K562 (cell line): ENCODE measurements around the gene SH3YL1. TPM values are rescaled to one million over a fixed set of nuclear protein-coding genes. Genes with fewer than 3 reads are reported as not detected.

Source experiments
- CHD7 ChIP-seq: fragments of 200-600 bp; sonication (generic); IDR thresholded peaks from one replicate; pipeline ENCODE4 v1.6.1; 2012; ENCODE audit warnings: mild to moderate bottlenecking, low read depth, low read length, inconsistent platforms
- FUS ChIP-seq: fragments of 200-400 bp; formaldehyde crosslinking; optimal IDR thresholded peaks from 2 replicates; pipeline ENCODE3; 2017; ENCODE audit warnings: low read depth, low read length
- polyA plus RNA-seq, 8 experiments: library from polyadenylated mRNA; depleted of rRNA in 4 of 8; stranded (reverse) in 5 of 8; unstranded in 3 of 8; fragments of >200 nt; fragmentation: Nextera tagmentation in 2 of 8; fragmentation: Illumina TruSeq in 1 of 8; extraction: Ambion mirVana in 2 of 8; extraction: Trizol in 1 of 8; gene quantifications; 2 replicates each; pipeline versions ENCODE4 v1.2.1 to v1.2.3, GENCODE V29; 2011 to 2014; ENCODE audit warnings: inconsistent platforms in 1 of 8, missing spikeins in 1 of 8
- total RNA-seq, 7 experiments: library from RNA; depleted of rRNA in 6 of 7; stranded (reverse); fragments of >200 nt in 6 of 7; fragmentation: Illumina TruSeq in 2 of 7; extraction: Trizol in 2 of 7; gene quantifications; 2 replicates each; pipeline versions ENCODE4 v1.2.1 to v1.2.3, GENCODE V29; 2011 to 2021; ENCODE audit warnings: low replicate concordance in 1 of 7

The SH3YL1 gene
- total and polyA plus RNA-seq, 9 of the 15 experiments (the other 6 are each of a cell fraction or from before 2014, with no cell fraction given) = 3.9 to 7.8 (median 5.3) TPM

GRCh38 chr2:231521-232185 is 32.2 kb downstream of the SH3YL1 start (continued):
- TF ChIP-seq CHD7 (no peak), FUS (no peak)
- TF ChIP-seq, all 486 proteins: peak for 0
